Measurements from ENCODE around the gene STK38L.

Gene STK38L

DNA sequence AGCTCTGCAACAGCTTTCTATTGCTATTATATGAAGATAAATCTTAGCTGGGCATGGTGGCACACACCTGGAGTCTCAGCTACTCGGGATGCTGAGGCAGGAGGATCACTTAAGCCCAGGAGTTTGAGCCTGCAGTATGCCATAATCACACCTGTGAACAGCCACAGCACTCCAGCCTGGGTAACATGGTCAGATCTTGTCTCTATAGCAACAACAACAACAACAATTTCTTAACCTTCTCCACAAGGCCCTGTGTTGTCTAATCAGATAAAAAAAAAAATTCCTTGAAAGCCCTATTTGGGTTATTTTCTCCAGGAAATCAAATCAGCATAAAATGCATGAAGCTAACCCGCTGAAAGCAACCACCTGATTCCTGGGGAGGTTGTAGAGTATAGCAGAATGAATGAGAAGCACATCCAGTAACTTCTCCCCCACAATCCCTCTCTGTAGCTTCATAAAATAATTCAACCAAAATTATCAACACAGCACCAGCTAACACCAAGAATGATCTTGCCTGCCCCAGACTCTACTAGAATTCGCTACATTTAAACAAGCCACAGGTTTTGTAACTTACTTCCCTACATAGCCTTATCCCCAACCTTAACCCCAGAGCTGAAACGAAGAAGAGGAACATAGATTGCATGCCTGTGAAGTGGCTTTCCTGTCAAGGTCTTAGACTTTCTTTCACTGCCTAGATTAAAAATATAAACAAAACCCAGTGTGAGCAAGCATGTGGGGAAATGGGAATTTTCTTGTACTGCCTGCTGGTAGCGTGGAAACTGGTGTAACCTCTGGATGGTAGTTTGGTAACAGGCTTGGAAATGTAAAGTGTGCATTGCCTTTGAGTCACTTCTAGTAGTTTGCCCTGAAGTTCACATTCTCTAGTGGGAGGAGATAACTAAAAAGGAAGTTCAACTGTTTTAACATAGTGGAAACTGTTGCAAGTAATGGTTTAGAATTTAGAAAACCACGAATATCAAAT, 6.0 kb upstream of the STK38L start:
- POLR2A ChIA-PET = no interaction called here

DNA sequence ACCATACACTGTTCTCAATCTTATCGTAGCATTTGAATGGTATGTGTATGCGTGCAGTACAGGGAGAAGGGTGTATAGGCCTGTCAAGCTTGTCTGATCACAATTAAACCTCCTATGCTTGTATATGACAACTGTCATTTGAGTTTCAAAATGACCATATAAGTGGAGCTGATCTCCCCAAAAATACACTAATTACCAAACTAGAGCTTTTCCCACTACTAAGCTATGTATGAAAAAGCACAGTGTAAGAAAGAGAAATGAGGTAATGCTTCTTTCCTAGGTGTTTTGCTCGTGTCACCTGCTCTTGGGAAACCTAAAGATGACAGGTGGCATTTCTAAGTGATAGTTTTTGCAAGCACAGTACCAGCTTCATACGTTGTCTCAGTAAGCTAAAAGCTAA, 1.1 kb upstream of the STK38L start:
- H3K4me3 ChIP-seq (ENCODE audit: low read depth, low read length) = no peak overlapping the region
- H3K27ac ChIP-seq (ENCODE audit: extremely low read depth, low read depth, low read length) = no peak overlapping the region
- H3K9me3 ChIP-seq (ENCODE audit: control insufficient read depth, insufficient read depth, low read depth, low read length) = no peaks in the 10 kb centered on the region; the same call in 1 of the 2 replicates
- TF ChIP-seq ZNF133 (tag by site-specific recombination; IDR thresholded peaks at IDR 0.05) = no peak
- 0 out of 2 replicates have a peak, but pooled peaks have one; percentile 22 for TF ChIP-seq ZNF707 (tag by site-specific recombination; IDR thresholded peaks at IDR 0.05)
- no peaks in the 10 kb centered on the region for H3K36me3 ChIP-seq (ENCODE audit: control insufficient read depth in 2 of 2, insufficient read depth in 1 of 2, low read length in 2 of 2)
- H3K4me1 ChIP-seq (ENCODE audit: control insufficient read depth, insufficient read depth, low read length) = peaks cover 16% of the 10 kb centered on the region
- CTCF ChIA-PET = interaction anchor here (1.3 to 1.4 kb wide), 2 partner anchors 64 to 227 kb away, joined by 3 to 4 read pairs; no protein-coding TSS in a partner anchor
- POLR2A ChIA-PET = no interaction called here

More for the DNA sequence above, 6.0 kb upstream of the STK38L start:
- no peaks in the 10 kb centered on the region for H3K36me3 ChIP-seq (ENCODE audit: control insufficient read depth in 2 of 2, insufficient read depth in 1 of 2, low read length in 2 of 2)
- no peaks in the 10 kb centered on the region for H3K9me3 ChIP-seq (ENCODE audit: control insufficient read depth, insufficient read depth, low read depth, low read length)
- no peaks in the 10 kb centered on the region for H3K4me1 ChIP-seq (ENCODE audit: control insufficient read depth, insufficient read depth, low read length)
- no peak overlapping the region for H3K4me3 ChIP-seq (ENCODE audit: low read depth, low read length)
- TF ChIP-seq BCL6B (tag by site-specific recombination; IDR thresholded peaks at IDR 0.05) (peak; percentile 69; the same call in 1 of the 2 replicates), ATF2 (tag by site-specific recombination; IDR thresholded peaks at IDR 0.05; ENCODE audit: low read depth) (no peak)
- CTCF ChIA-PET = no interaction called here
- H3K27ac ChIP-seq (ENCODE audit: extremely low read depth, low read depth, low read length) = no peak overlapping the region

- ChIA-PET CTCF (interaction anchor here (0.6 to 1.4 kb wide), 4 partner anchors 40 to 229 kb away, joined by 3 read pairs; no protein-coding TSS in a partner anchor), POLR2A (interaction anchor here (0.6 to 1.7 kb wide), 10 partner anchors 14 to 1120 kb away, joined by 3 to 9 read pairs (median 4); partner anchors contain the start of gene BHLHE41)
- Histone ChIP-seq H3K36me3 (ENCODE audit: control insufficient read depth in 2 of 2, insufficient read depth in 1 of 2, low read length in 2 of 2) (no peaks in the 10 kb centered on the region), H3K9me3 (ENCODE audit: control insufficient read depth, insufficient read depth, low read depth, low read length) (no peaks in the 10 kb centered on the region; the same call in 1 of the 2 replicates), H3K4me1 (ENCODE audit: control insufficient read depth, insufficient read depth, low read length) (peaks cover 16% of the 10 kb centered on the region), H3K27ac (ENCODE audit: extremely low read depth, low read depth, low read length) (peak overlapping the region; percentile 71), H3K4me3 (ENCODE audit: low read depth, low read length) (peak overlapping the region; percentile 89)
- peak; percentile 55 for TF ChIP-seq ZFHX2 (tag by site-specific recombination; conservative IDR thresholded peaks at IDR 0.05)
- 0 out of 2 replicates have a peak, but pooled peaks have one; percentile 6 for TF ChIP-seq ZFP37 (tag by site-specific recombination; IDR thresholded peaks at IDR 0.05)
- 0 out of 2 replicates have a peak, but pooled peaks have one; percentile 11 for TF ChIP-seq ZNF335 (tag by site-specific recombination; conservative IDR thresholded peaks at IDR 0.05)
- TF ChIP-seq ZSCAN5A (tag by site-specific recombination; IDR thresholded peaks at IDR 0.05) = no peak
- TF ChIP-seq EGR2 (tag by site-specific recombination; IDR thresholded peaks at IDR 0.05; ENCODE audit: low read depth) = peak; percentile 47; the same call in 1 of the 2 replicates
- TF ChIP-seq SCRT1 (tag by site-specific recombination; IDR thresholded peaks at IDR 0.05; ENCODE audit: borderline replicate concordance) = no peak
- TF ChIP-seq, protein P1, sequence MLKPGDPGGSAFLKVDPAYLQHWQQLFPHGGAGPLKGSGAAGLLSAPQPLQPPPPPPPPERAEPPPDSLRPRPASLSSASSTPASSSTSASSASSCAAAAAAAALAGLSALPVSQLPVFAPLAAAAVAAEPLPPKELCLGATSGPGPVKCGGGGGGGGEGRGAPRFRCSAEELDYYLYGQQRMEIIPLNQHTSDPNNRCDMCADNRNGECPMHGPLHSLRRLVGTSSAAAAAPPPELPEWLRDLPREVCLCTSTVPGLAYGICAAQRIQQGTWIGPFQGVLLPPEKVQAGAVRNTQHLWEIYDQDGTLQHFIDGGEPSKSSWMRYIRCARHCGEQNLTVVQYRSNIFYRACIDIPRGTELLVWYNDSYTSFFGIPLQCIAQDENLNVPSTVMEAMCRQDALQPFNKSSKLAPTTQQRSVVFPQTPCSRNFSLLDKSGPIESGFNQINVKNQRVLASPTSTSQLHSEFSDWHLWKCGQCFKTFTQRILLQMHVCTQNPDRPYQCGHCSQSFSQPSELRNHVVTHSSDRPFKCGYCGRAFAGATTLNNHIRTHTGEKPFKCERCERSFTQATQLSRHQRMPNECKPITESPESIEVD (tag by site-specific recombination; IDR thresholded peaks at IDR 0.05) = peak; percentile 55; the same call in 1 of the 2 replicates
- 0 out of 2 replicates have a peak, but pooled peaks have one; percentile 23 for TF ChIP-seq MZF1 (tag by site-specific recombination; IDR thresholded peaks at IDR 0.05; ENCODE audit: borderline replicate concordance)
Measured at GRCh38 chr12:27244689-27245488, 803 bp downstream of the STK38L start.
